ENCODE measurements around the gene NKX6-2.

Gene NKX6-2

DNA sequence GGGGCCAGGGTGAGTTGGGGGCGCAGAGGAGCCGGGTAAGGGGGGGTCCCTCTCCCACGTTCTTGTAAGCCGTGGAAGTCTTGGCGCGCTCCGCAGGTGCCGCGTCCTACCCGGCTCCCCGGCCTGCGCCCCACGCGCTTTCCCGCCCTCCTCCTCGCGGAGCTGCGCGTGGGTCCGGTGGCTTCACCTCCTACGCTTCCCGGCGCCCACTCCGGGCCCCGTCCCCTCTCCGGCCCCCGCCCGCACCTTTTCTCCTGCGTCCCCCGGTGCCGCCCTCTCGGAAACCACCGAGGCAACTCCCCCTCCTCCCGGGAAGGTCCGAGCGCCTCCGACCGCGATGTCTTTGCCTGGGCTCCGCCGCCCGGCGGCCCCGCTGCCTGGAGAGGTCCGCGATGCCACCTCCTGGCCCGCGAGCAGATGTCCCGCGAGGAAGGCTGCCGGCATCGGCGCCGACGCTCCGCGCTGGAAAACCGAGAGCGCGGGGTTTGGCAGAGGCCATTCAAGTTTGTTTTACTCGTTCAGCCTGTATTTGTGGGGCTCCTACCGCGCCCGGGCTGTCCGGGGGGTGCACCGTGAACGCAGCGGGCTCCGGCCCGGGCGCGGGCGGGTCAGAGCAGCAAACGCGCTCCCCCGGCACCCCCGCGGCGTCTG is 2.4 kb upstream of the NKX6-2 start (continued):
- TF ChIP-seq, protein P1, sequence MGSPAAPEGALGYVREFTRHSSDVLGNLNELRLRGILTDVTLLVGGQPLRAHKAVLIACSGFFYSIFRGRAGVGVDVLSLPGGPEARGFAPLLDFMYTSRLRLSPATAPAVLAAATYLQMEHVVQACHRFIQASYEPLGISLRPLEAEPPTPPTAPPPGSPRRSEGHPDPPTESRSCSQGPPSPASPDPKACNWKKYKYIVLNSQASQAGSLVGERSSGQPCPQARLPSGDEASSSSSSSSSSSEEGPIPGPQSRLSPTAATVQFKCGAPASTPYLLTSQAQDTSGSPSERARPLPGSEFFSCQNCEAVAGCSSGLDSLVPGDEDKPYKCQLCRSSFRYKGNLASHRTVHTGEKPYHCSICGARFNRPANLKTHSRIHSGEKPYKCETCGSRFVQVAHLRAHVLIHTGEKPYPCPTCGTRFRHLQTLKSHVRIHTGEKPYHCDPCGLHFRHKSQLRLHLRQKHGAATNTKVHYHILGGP (tag by site-specific recombination; IDR thresholded peaks at IDR 0.05), result no peak
- TF ChIP-seq ZNF529 (tag by site-specific recombination; IDR thresholded peaks at IDR 0.05; ENCODE audit: insufficient replicate concordance) (no peak), SCRT2 (tag by site-specific recombination; IDR thresholded peaks at IDR 0.05) (peak; percentile 22; the same call in 1 of the 2 replicates), YY2 (tag by site-specific recombination; IDR thresholded peaks at IDR 0.05) (no peak), ZNF560 (tag by site-specific recombination; IDR thresholded peaks at IDR 0.05; ENCODE audit: borderline replicate concordance) (0 out of 2 replicates have a peak, but pooled peaks have one; percentile 31), ZNF174 (tag by site-specific recombination; IDR thresholded peaks at IDR 0.05) (no peak), ZNF521 (tag by site-specific recombination; IDR thresholded peaks at IDR 0.05) (no peak), KLF10 (tag by site-specific recombination; IDR thresholded peaks at IDR 0.05) (no peak), ZNF155 (tag by site-specific recombination; IDR thresholded peaks at IDR 0.05) (no peak), ZNF777 (tag by site-specific recombination; IDR thresholded peaks at IDR 0.05; ENCODE audit: borderline replicate concordance) (no peak), ZNF175 (tag by site-specific recombination; IDR thresholded peaks at IDR 0.05) (no peak), ZNF121 (tag by site-specific recombination; IDR thresholded peaks at IDR 0.05) (no peak), ZNF76 (tag by site-specific recombination; IDR thresholded peaks at IDR 0.05; ENCODE audit: borderline replicate concordance, low read depth) (0 out of 2 replicates have a peak, but pooled peaks have one; percentile 19), ZNF501 (tag by site-specific recombination; IDR thresholded peaks at IDR 0.05) (no peak), ZNF19 (tag by site-specific recombination; IDR thresholded peaks at IDR 0.05; ENCODE audit: low read depth) (no peak), TRIM28 (IDR thresholded peaks at IDR 0.05; ENCODE audit: borderline replicate concordance, low read length) (no peak), ZXDB (tag by site-specific recombination; IDR thresholded peaks at IDR 0.05) (no peak), GLIS1 (tag by site-specific recombination; IDR thresholded peaks at IDR 0.05) (peak; percentile 56), ZNF202 (tag by site-specific recombination; IDR thresholded peaks at IDR 0.05; ENCODE audit: borderline replicate concordance) (no peak), ZNF223 (tag by site-specific recombination; IDR thresholded peaks at IDR 0.05) (no peak), MYNN (tag by site-specific recombination; IDR thresholded peaks at IDR 0.05; ENCODE audit: borderline replicate concordance) (no peak), ZNF660 (tag by site-specific recombination; IDR thresholded peaks at IDR 0.05) (no peak), ZNF549 (tag by site-specific recombination; IDR thresholded peaks at IDR 0.05) (no peak)
- TF ChIP-seq, protein P2, sequence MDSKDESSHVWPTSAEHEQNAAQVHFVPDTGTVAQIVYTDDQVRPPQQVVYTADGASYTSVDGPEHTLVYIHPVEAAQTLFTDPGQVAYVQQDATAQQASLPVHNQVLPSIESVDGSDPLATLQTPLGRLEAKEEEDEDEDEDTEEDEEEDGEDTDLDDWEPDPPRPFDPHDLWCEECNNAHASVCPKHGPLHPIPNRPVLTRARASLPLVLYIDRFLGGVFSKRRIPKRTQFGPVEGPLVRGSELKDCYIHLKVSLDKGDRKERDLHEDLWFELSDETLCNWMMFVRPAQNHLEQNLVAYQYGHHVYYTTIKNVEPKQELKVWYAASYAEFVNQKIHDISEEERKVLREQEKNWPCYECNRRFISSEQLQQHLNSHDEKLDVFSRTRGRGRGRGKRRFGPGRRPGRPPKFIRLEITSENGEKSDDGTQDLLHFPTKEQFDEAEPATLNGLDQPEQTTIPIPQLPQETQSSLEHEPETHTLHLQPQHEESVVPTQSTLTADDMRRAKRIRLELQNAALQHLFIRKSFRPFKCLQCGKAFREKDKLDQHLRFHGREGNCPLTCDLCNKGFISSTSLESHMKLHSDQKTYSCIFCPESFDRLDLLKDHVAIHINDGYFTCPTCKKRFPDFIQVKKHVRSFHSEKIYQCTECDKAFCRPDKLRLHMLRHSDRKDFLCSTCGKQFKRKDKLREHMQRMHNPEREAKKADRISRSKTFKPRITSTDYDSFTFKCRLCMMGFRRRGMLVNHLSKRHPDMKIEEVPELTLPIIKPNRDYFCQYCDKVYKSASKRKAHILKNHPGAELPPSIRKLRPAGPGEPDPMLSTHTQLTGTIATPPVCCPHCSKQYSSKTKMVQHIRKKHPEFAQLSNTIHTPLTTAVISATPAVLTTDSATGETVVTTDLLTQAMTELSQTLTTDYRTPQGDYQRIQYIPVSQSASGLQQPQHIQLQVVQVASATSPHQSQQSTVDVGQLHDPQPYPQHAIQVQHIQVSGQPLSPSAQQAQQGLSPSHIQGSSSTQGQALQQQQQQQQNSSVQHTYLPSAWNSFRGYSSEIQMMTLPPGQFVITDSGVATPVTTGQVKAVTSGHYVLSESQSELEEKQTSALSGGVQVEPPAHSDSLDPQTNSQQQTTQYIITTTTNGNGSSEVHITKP (tag by site-specific recombination; IDR thresholded peaks at IDR 0.05), result no peak
- TF ChIP-seq, protein P3, sequence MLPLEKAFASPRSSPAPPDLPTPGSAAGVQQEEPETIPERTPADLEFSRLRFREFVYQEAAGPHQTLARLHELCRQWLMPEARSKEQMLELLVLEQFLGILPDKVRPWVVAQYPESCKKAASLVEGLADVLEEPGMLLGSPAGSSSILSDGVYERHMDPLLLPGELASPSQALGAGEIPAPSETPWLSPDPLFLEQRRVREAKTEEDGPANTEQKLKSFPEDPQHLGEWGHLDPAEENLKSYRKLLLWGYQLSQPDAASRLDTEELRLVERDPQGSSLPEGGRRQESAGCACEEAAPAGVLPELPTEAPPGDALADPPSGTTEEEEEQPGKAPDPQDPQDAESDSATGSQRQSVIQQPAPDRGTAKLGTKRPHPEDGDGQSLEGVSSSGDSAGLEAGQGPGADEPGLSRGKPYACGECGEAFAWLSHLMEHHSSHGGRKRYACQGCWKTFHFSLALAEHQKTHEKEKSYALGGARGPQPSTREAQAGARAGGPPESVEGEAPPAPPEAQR (tag by site-specific recombination; IDR thresholded peaks at IDR 0.05), result no peak
- TF ChIP-seq, protein P4, sequence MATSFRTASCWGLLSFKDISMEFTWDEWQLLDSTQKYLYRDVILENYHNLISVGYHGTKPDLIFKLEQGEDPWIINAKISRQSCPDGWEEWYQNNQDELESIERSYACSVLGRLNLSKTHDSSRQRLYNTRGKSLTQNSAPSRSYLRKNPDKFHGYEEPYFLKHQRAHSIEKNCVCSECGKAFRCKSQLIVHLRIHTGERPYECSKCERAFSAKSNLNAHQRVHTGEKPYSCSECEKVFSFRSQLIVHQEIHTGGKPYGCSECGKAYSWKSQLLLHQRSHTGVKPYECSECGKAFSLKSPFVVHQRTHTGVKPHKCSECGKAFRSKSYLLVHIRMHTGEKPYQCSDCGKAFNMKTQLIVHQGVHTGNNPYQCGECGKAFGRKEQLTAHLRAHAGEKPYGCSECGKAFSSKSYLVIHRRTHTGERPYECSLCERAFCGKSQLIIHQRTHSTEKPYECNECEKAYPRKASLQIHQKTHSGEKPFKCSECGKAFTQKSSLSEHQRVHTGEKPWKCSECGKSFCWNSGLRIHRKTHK (tag by site-specific recombination; IDR thresholded peaks at IDR 0.05), result no peak
- TF ChIP-seq, protein P5, sequence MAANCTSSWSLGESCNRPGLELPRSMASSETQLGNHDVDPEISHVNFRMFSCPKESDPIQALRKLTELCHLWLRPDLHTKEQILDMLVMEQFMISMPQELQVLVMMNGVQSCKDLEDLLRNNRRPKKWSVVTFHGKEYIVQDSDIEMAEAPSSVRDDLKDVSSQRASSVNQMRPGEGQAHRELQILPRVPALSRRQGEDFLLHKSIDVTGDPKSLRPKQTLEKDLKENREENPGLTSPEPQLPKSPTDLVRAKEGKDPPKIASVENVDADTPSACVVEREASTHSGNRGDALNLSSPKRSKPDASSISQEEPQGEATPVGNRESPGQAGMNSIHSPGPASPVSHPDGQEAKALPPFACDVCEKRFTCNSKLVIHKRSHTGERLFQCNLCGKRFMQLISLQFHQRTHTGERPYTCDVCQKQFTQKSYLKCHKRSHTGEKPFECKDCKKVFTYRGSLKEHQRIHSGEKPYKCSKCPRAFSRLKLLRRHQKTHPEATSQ (tag by site-specific recombination; IDR thresholded peaks at IDR 0.05), result no peak
- TF ChIP-seq, protein P6, sequence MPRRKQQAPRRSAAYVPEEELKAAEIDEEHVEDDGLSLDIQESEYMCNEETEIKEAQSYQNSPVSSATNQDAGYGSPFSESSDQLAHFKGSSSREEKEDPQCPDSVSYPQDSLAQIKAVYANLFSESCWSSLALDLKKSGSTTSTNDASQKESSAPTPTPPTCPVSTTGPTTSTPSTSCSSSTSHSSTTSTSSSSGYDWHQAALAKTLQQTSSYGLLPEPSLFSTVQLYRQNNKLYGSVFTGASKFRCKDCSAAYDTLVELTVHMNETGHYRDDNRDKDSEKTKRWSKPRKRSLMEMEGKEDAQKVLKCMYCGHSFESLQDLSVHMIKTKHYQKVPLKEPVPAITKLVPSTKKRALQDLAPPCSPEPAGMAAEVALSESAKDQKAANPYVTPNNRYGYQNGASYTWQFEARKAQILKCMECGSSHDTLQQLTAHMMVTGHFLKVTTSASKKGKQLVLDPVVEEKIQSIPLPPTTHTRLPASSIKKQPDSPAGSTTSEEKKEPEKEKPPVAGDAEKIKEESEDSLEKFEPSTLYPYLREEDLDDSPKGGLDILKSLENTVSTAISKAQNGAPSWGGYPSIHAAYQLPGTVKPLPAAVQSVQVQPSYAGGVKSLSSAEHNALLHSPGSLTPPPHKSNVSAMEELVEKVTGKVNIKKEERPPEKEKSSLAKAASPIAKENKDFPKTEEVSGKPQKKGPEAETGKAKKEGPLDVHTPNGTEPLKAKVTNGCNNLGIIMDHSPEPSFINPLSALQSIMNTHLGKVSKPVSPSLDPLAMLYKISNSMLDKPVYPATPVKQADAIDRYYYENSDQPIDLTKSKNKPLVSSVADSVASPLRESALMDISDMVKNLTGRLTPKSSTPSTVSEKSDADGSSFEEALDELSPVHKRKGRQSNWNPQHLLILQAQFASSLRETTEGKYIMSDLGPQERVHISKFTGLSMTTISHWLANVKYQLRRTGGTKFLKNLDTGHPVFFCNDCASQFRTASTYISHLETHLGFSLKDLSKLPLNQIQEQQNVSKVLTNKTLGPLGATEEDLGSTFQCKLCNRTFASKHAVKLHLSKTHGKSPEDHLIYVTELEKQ (tag by site-specific recombination; IDR thresholded peaks at IDR 0.05; ENCODE audit: borderline replicate concordance), result no peak

Measured in HEK293 (cell line).